D341Med (cell line): Measurements from ENCODE around the gene RMDN2.
A peak's percentile ranks its signal among the peaks of the same experiment; 100 is the strongest.
"Not testable (repeated sequence)": the region's sequence is repeated elsewhere in the genome, so short reads cannot be mapped to it uniquely, and the experiment has no call there.

ENCODE experiments used
- DNase-seq: peaks from one replicate; pipeline ENCODE4 v3.0.0; 2012; ENCODE audit warnings: low spot score

RMDN2 gene

DNA sequence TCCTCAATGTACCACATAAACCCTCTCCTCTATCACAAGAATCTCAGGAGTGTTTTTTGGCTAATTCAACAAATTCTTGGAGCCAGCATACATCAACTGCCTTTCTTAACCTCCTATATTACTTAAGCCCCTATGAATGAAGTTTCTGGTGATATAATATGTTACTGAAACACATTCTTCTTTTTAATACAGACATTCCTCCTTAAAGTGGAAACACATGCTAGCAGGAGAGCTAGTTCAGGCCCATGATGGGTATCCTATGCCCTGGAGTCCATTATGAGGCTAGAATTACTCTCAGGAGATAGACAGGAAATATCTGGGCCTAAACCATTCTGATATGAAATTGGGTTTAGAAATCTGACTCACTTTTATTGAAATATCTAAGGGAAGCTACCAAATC, 26.6 kb upstream of the RMDN2 start:
- no peak for DNase-seq

DNA sequence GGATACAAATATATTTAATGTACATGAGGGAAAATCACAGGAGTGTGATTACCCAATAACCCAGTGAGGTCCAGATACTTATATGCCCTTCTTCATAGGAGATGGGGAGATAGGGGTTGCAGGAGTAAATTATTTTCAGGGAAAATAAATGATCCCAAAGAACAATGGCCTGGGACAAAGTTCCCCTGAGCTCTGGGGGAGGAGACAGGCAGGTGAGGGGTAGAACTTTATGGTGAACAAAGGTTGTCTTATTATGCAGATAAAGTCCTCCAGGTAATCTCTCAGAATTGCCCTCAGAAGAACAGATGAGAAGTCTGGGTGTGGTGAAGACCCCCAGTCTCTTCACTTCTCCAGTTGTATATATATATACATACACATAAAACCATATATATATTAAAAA, 22.1 kb upstream of the RMDN2 start:
- no peak for DNase-seq

DNA sequence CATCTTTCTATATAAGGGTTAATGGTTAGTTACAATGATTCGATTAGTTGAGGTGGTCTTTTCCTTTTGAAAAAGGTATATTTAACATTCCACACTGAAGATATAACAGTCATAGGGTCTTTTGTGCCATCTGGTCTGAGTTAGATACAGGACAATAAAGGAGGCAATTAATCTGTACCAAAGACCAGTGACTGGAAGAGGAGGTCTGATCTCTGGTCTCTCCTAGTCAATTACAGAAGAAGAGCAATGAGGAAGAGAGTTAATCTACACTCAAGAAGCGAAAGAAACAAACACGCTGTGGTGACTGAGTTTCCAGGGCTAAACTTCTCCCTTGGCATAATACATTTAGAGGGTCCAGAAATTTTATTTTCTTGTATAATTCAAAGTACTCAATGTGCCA, 20.7 kb upstream of the RMDN2 start:
- no peak for DNase-seq

DNA sequence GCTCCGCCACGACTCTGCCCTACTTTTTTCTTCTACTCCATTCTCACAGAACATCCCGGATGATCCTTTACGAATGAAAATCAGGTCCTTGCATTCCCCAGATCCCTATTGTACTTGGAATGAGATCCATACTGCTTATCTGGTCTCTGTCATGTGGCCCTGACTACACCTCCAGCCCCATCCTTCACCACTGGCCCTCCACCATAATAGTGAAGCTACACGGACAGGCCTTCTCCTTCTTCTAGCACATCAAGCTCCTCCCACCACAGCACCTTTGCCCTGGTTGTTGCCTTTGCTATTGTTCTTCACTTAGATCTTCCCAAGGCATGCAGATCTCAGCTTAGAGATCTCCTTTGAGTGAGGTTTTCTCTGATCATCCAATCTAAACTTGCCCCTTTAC, 20.1 kb upstream of the RMDN2 start:
- DNase-seq, result no peak

DNA sequence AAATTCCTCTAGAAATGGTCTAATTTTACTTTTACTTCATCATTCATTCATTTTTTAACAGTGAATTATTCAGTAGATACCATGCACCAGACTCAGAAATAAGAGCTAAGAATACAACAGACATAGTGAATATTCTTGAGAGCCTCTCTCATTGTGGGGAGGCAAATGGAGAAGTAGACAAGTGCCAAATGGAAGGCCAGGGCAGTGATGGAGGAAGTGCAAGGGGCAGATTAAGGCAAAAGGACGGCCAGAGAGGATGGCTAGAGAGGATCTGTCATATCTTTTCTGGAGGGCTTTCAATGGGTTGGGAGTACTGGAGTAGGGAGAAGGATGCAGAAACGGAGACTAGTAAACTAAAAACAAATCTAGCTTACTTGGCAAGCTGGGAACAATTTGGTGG, 19.0 kb upstream of the RMDN2 start:
- DNase-seq, result no peak

DNA sequence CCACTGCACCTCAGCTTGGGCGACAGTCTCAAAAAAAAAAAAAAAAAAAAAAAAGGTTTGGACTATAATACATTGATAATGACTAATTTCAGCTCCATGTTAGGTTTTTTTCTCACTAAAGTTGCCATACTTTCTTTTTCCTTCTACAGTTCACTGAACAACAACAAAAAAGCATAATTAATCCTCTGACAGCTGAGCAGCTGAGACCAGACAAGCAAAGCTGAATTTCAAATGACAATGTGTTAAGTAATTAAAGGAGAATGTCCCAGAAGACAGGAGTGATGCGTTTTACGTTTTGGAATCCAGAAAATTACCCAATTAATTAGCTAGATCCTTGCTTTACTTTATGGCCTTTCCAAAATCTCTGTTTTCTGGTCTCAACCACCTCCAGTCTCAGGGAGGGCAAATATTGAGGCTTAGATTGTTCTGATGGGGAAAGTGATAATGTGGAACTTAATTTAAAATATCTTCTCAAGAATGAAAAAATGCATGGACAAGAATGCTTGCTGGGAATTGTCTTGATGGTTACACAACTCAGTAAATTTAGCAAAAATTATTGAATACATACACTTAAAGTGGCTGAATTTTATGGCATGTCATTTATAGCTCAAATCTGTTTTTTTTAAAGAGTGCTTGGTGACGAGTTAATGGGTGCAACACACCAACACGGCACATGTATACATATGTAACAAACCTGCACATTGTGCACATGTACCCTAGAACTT, 17.4 kb upstream of the RMDN2 start:
- DNase-seq, result no peak

DNA sequence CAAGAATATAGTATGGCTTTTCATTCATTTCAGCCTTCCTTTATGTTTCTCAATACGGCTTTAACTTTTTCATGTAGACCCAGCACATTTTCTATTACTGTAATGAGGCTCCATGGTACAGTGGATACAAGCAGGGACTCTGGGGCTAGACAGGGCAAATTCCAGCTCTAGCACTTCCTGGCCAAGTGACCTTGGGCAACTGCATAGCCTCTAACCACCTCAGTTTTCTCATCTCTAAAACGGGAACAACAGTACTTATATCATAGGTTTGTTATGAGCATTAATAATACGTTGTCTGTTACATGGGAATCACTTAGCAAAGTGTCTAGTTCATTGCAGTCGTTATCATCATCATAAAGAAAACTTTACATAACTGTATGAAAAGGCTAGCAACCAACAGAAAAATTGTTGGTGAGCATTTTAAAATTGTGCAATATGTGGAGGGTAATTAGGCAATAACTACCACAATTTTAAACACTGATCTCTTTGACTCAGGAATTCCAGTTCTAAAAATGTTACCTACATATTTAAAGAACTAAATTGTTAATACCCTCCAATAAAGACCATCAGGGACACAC, 13.7 kb upstream of the RMDN2 start:
- no peak for DNase-seq

DNA sequence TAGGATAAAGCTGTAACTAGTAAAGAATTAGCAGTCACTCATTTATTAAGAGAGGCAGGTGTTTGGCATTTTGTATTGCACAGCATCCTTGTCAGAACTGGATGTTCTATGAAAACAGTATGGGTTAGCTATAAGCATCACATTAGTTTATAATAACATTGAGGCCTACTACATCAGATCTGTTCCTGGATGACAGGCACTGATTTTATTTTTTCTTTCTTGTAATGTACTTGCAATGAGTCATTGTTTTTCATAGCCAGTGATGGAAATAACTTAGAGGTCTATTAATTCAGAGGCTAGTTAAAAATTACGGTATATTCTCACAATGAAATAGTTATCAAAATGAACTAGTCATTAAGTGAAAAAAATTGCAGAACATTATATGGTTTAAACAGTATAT, 13.0 kb upstream of the RMDN2 start:
- no peak for DNase-seq

DNA sequence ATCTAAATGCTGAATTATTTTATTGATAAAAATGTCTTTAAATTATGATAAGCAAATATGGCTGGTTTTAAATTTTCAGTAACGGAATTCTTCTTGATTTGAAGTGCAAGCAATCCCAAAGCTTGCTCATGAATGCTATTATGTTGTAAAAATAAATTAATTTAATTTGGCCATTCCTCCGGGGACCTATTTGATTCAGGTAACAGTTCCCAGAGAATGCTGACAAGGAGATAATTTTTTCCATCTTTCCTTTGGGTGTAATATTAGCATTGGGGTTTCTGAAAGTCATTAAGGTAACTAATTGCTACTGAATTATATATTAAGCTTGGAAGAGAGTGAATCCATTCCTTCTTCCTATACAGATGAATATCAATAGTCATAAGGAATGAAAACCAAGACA, 12.5 kb upstream of the RMDN2 start:
- DNase-seq, result no peak

DNA sequence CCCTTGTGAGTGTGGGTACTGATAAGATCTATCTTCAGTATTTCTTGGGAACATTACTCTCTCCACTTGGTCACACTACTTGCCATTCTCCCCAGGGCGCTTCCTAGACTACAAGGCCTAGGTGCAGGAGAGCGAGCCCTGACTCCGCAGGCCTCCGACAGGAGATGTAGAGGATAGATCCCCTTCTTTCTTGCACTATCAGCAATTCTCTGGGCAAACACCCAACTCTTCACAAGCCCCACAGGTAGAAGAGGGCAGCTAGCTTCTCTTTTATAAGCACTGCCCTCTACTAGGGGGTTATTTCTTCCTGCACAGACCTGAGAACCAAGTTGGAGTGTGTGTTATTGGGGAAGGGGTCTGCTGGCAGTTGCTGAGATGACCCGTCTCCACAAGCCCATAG, 10.7 kb upstream of the RMDN2 start:
- DNase-seq, result no peak

DNA sequence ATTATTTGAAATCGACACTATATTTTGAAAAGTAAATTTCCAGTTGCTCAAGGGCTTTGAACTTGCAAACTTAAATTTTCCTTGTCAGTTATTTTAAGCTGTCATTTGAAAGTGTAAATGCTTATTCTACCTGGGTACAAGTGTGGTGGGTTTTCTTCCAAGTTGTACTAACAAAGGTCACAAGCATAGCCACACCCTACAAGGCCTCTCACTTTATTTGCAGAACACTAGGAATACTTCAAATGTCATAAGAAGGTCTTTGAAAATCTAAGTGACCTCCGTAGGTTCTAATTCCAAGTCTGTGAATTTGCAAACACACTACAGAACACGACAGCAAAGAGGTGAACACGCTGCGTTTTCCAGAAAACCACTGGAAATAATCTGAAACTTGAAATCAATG, 9.3 kb upstream of the RMDN2 start:
- DNase-seq, result no peak

DNA sequence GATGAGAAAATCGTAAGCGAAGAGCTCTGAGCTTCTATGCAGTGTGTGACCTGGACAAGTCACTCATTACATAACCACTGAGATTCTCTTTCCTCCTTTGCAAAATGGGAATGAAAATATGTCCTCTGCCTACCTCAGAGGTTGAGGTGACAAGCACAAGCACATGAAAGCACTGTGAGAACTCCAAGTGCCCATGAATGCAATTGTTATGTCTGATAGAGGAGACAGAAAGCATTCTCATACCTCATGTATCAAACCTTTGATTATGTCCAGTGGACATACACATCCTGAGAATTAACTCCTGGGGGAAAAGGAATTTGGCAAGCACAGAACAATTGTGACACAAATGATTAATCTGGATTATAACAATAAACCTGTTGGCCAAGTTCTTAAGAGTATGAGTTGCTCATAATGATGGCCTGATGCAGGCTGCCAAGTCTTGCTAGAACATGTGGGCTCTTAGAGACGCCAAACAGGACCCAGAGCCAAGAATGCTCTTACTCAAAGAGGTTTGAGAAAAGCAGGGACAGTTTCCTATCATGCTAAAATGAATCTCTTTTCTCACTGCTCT, 8.5 kb upstream of the RMDN2 start:
- peak; percentile 46 for DNase-seq

DNA sequence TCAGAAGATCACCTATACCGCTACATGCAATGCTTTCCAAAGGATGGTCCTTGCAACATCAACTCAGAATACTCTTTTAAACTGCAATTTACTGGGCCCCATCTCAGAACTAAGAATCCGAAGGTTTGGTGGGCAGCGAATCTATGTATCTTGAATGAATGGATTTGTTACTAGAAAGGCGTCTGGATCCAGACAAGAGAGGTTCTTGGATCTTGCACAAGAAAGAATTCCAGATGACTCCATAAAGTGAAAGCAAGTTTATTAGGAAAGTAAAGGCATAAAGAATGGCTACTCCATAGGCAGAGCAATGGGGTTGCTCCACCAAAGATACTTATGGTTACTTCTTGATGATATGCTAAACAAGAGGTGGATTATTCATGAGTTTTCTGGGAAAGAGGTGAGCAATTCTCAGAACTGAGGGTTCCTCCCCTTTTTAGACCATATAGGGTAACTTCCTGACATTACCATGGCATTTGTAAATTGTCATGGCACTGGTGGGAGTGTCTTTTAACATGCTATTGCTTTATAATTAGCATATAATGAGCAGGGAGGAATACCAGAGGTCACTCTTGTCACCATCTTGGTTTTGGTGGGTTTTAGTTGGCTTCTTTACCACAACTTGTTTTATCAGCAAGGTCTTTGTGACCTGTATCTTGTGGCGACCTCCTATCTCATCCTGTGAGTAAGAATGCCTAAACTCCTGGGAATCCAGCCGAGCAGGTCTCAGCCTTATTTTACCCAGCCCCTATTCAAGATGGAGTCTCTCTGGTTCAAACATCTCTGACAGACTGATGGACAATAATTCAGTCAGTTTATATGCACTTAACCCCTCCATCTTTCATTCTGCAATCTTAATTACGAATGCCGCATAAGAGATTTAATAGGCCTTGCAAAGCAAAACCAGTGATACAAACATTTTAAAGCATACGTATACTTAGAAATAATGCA, 7.5 kb upstream of the RMDN2 start:
- no peak for DNase-seq

DNA sequence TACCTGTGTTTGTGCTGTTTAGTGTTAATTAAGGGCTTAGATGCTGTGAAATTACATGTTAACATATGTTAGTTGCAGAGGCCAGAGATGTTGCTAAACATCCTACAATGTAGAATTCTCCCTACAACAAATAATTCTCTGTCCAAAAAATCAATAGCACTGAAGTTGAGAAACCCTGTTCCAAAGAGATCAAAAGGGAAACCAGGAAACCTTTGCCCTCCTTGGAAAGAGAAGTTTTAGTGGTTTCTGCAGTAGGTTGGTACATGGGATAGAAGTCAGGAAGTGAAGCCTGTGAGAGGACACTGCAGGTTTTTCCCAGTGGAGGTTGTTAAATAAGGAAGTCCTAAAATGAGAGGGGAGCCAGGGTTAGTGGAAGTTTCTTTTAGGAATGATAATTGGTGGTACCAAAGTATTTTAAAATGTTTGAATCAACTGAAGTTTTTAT, 6.3 kb upstream of the RMDN2 start:
- no peak for DNase-seq

DNA sequence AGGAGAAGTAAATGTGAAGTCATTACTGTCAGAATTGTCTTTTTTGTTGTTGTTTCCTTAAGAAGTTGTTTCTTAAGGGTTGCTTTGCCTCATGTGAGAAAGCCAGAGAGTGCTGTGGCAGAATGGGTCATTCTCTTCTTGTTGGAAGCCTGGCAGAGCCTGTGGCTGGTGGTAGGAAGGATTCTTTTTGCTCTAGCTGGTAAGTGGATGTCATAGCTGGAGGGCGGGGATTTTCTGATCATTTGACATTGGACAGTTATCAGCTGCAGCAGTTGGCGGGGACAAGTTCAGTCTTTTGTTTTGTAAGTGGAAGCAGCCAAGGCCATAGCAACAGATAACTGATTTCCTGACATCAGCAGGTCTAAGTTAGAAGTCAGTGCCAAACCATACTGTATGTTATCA, 5.5 kb upstream of the RMDN2 start:
- no peak for DNase-seq

DNA sequence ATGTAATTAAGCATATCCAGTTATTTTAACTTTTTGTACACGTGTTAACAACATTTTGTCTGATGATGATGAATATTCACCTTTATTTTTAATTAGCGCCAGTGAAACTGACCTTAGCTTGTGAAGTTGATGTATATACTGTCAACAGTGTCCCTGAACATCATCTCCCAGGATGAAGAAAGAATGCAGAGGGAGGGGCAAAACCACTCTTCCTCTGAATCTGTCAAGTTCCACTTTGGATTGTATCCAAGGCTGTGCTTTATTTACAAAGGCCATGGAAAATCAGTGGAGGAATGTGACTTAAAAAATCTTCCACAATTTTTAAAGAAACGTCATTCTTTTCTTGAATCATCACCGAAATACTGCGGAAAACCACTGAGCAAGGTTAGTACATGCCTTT, 4.5 kb upstream of the RMDN2 start:
- DNase-seq, result no peak

DNA sequence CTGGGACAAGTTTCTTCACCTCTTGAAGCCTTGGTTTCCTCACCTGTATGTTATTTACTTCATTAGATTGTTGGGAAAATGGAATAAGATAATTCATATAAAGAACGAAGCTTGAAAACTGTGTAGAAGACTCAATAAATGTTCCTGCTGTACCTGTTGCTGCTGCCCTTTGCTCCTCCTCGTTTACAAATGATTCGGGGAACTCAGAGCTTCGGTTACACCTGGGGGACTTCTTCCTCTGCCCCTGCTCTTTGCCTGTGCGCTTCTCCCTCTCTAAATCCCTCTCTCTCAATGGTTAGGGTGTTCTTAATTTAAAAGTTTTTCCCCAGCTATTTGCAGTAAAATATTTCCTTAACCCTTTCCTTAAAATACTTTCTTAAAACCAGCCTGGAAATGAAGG, 3.3 kb upstream of the RMDN2 start:
- DNase-seq, result no peak

DNA sequence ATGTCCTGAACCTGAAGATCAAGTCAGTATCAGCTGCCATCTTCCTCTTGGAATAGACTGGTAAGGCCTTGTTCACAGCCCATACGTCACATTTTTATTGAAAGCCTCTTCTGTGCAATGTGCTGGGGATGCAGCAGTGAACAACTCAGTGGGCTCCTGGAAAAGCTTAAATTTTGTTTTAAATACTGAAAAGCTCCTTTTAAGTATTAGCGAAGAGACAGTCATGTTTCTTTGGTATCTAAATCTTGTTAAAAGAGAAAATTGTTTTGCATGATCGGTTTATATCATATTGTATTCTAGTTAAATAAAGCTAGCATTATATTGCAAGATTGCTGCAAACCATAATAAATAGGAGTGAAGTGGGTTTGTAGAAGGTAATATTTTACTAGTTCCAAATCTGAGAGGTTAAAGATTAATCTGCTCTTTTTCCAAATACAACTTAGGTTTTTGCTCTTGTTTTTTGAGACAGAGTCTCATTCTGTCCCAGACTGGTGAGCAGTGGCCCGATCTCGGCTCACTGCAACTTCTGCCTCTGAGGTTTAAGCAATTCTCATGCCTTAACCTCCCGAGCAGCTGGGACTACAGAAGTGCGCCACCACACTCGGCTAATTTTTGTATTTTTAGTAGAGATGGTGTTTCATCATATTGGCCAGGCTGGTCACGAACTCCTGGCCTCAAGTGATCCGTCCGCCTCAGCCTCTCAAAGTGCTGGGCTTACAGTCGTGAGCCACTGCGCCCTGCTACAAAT, 1.6 kb upstream of the RMDN2 start:
- no peak for DNase-seq

DNA sequence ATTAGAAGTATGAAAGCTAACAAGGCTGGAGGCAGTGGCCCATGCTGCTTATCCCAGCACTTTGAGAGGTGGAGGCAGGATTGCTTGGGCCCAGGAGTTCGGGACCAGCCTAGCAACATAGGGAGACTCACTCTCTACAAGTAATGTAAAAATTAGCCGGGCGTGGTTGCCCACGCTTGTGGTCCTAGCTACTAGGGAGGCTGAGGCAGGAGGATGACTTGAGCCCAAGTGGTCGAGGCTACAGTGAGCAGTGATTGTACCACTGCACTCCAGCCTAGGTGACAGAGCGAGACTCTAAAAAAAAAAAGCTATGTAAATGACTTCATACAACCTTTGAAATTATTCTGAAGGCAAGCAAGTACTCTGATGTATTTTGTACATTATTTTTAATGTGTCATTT, 1.5 kb downstream of the RMDN2 start:
- DNase-seq, result no peak

DNA sequence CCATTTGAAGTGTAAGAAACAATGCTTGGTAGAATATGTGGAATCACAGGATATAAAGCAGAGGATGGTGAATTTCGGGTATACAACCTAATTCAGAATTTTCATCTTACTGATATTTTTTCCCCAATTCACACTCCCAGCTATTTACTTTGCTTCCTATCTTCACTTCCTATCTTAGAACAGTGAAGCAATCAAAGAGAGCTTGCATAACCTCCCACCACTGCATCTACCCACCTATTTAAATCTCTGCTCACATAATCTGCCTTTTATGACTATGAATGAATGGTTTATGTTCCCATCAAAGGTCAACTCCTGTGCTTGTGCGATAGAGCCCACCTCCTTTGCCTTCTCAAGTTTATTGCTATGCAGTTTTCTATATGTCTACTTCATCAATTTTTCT, 3.3 kb downstream of the RMDN2 start:
- no peak for DNase-seq

DNA sequence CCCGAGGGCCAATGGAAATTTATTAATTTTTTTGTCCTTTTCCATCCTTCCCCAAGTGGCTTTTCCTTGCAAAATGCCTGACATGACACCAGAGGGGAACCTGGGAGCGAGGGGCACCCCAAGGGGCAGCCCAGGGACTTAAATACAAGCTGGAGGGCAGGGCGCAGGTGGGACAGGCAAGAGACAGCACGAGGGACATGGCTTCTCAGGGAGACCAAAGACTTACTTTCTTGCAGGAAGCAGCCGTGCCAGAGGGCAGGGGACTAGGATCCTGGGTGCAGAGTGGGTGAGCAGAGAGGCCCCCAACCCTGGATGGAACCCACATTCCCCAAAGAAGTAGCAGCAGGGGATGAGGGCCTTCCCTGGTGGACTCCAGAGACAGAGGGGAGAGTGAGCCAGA, 5.3 kb downstream of the RMDN2 start:
- DNase-seq, result not testable (repeated sequence)

DNA sequence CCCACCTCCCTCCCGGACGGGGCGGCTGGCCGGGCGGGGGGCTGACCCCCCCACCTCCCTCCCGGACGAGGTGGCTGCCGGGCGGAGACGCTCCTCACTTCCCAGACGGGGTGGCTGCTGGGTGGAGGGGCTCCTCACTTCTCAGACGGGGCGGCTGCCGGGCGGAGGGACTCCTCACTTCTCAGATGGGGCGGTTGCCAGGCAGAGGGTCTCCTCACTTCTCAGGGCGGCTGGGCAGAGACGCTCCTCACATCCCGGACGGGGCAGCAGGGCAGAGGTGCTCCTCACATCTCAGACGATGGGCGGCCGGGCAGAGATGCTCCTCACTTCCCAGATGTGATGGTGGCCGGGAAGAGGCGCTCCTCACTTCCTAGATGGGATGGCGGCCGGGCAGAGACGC, 7.8 kb downstream of the RMDN2 start:
- DNase-seq, result not testable (repeated sequence)
